Keratinocyte (primary cell): ENCODE data around the gene MAPRE2. TPM values are rescaled to one million over a fixed set of nuclear protein-coding genes. Genes with fewer than 3 reads are reported as not detected.

Experiments used
- DNase-seq: peaks from one replicate; pipeline ENCODE4 v3.0.0-alpha.2; 2011; ENCODE audit warnings: low read depth, missing footprints, low spot score
- FAIRE-seq: peaks from 2 replicates; lab custom pipeline; 2011; peaks lifted over from hg19 to GRCh38; lab: Jason Lieb, UNC
- H2AFZ ChIP-seq: 2 replicates; pipeline ENCODE4 v1.6.0; 2012; ENCODE audit warnings: low read length, control low read depth, inconsistent platforms; ENCODE audit not compliant: control insufficient read depth
- H3K27ac ChIP-seq: 2 replicates; pipeline ENCODE4 v1.5.1; 2011; ENCODE audit warnings: low read length; ENCODE audit not compliant: control insufficient read depth, insufficient read depth
- H3K27me3 ChIP-seq: 3 replicates; pipeline ENCODE4 v1.6.0; 2011; ENCODE audit warnings: low read length; ENCODE audit not compliant: control insufficient read depth, insufficient read depth; ENCODE audit errors: extremely low read depth
- H3K36me3 ChIP-seq, 2 experiments: 2 replicates in 1 of 2; 3 replicates in 1 of 2; pipeline ENCODE4 v1.5.1; 2011; ENCODE audit warnings: low read length in 2 of 2, mild to moderate bottlenecking in 1 of 2; ENCODE audit not compliant: control insufficient read depth in 2 of 2, insufficient read depth in 2 of 2; ENCODE audit errors: extremely low read depth in 1 of 2
- H3K4me1 ChIP-seq: 3 replicates; pipeline ENCODE4 v1.5.1; 2011; ENCODE audit warnings: low read length; ENCODE audit not compliant: control insufficient read depth, insufficient read depth; ENCODE audit errors: extremely low read depth
- H3K4me2 ChIP-seq: 3 replicates; pipeline ENCODE4 v1.6.0; 2011; ENCODE audit warnings: low read depth, low read length; ENCODE audit not compliant: control insufficient read depth, insufficient read depth; ENCODE audit errors: extremely low read depth
- H3K4me3 ChIP-seq, 3 experiments: fragments of 200-600 bp in 1 of 3; sonication (generic) in 1 of 3; 2 replicates in 2 of 3; 3 replicates in 1 of 3; pipeline ENCODE4 v1.5.1; 2011 to 2016; ENCODE audit warnings: low read length in 3 of 3, mild to moderate bottlenecking in 3 of 3, control low read depth in 2 of 3, inconsistent platforms in 1 of 3, low read depth in 1 of 3, mixed read lengths in 1 of 3, mixed run types in 1 of 3, moderate library complexity in 1 of 3; ENCODE audit not compliant: control insufficient read depth in 2 of 3, insufficient read depth in 2 of 3; ENCODE audit errors: extremely low read depth in 1 of 3
- H3K79me2 ChIP-seq: 2 replicates; pipeline ENCODE4 v1.6.0; 2012; ENCODE audit warnings: low read length; ENCODE audit not compliant: control insufficient read depth, insufficient read depth
- H3K9ac ChIP-seq: 3 replicates; pipeline ENCODE4 v1.6.0; 2011; ENCODE audit warnings: low read length; ENCODE audit not compliant: control insufficient read depth, insufficient read depth; ENCODE audit errors: extremely low read depth
- H3K9me1 ChIP-seq: 3 replicates; pipeline ENCODE4 v1.6.0; 2011; ENCODE audit warnings: low read length; ENCODE audit not compliant: control insufficient read depth, insufficient read depth; ENCODE audit errors: extremely low read depth
- H3K9me3 ChIP-seq: 2 replicates; pipeline ENCODE4 v1.5.1; 2012; ENCODE audit warnings: low read depth, low read length; ENCODE audit not compliant: control insufficient read depth
- H4K20me1 ChIP-seq: 3 replicates; pipeline ENCODE4 v1.6.0; 2011; ENCODE audit warnings: low read length; ENCODE audit not compliant: control insufficient read depth, insufficient read depth; ENCODE audit errors: extremely low read depth
- CTCF ChIP-seq, 3 experiments: IDR thresholded peaks in 1 of 3; conservative IDR thresholded peaks in 1 of 3; optimal IDR thresholded peaks in 1 of 3; 2 replicates in 2 of 3; 3 replicates in 1 of 3; pipeline versions ENCODE3 to v1.5.1; 2011; ENCODE audit warnings: low read length in 3 of 3, mild to moderate bottlenecking in 3 of 3, moderate library complexity in 2 of 3, control low read depth in 1 of 3, inconsistent platforms in 1 of 3; ENCODE audit not compliant: insufficient read depth in 2 of 3; ENCODE audit errors: extremely low read depth in 1 of 3
- EZH2 ChIP-seq: IDR thresholded peaks from one replicate; pipeline ENCODE4 v1.6.1; 2012; ENCODE audit warnings: inconsistent platforms, mild to moderate bottlenecking, low read length, moderate library complexity
- dilution Hi-C: fragments of 300-500 bp; cut with MboI; formaldehyde crosslinking; loops from one replicate; pipeline ENCODE4 v1.7.0; 2020; ENCODE audit warnings: low sequenced_read_pairs; ENCODE audit not compliant: extremely low pct_ligation_motif_present
- polyA plus RNA-seq, 5 experiments: library from polyadenylated mRNA; depleted of rRNA in 3 of 5; stranded (reverse) in 3 of 5; stranded (forward) in 1 of 5; unstranded in 1 of 5; fragments of >200 nt; gene quantifications; 1 replicate in 1 of 5; 2 replicates in 3 of 5; 3 replicates in 1 of 5; pipeline versions ENCODE4 v1.2.1 to v1.2.3, GENCODE V29; 2011 to 2012; ENCODE audit warnings: missing spikeins in 2 of 5, low read depth in 1 of 5, low replicate concordance in 1 of 5

Gene MAPRE2
- polyA plus RNA-seq, 1 donor (not counting 4 experiments of a cell fraction or from before 2014, with no cell fraction given): 14.2 TPM

- Histone ChIP-seq H3K9ac (no peak overlapping the region), H2AFZ (no peak overlapping the region), H3K4me1 (no peaks in the 10 kb centered on the region), H3K27ac (no peak overlapping the region), H3K36me3 (no peaks in the 10 kb centered on the region), H3K9me1 (no peaks in the 10 kb centered on the region), H3K4me2 (no peak overlapping the region), H3K9me3 (no peaks in the 10 kb centered on the region), H3K4me3 (no peak overlapping the region), H4K20me1 (no peaks in the 10 kb centered on the region), H3K79me2 (no peaks in the 10 kb centered on the region), H3K27me3 (no peaks in the 10 kb centered on the region)
- no peak for DNase-seq
- dilution Hi-C loops: no loop called here
- no peak for FAIRE-seq
- no peak for TF ChIP-seq EZH2
- TF ChIP-seq CTCF (optimal IDR thresholded peaks at IDR 0.05 in 1 of 3, IDR thresholded peaks at IDR 0.05 in 1 of 3, conservative IDR thresholded peaks at IDR 0.05 in 1 of 3; ENCODE audit: extremely low read depth in 1 of 3, insufficient read depth in 2 of 3, low read length in 3 of 3): no peak
These were observed 30.2 kb upstream of the MAPRE2 start for GRCh38 chr18:35010993-35011392.

GRCh38 chr18:35019933-35020332, 21.3 kb upstream of the MAPRE2 start:
- DNase-seq (no peak), FAIRE-seq (no peak)
- Histone ChIP-seq H3K4me3 (no peak overlapping the region), H3K79me2 (no peaks in the 10 kb centered on the region), H3K36me3 (no peaks in the 10 kb centered on the region), H3K9ac (no peak overlapping the region), H3K9me1 (no peaks in the 10 kb centered on the region), H3K4me1 (no peaks in the 10 kb centered on the region), H4K20me1 (no peaks in the 10 kb centered on the region), H3K27ac (no peak overlapping the region), H2AFZ (no peak overlapping the region), H3K4me2 (no peak overlapping the region), H3K27me3 (no peaks in the 10 kb centered on the region), H3K9me3 (no peaks in the 10 kb centered on the region)
- dilution Hi-C loops: no loop called here
- TF ChIP-seq EZH2: no peak
- TF ChIP-seq CTCF (optimal IDR thresholded peaks at IDR 0.05 in 1 of 3, IDR thresholded peaks at IDR 0.05 in 1 of 3, conservative IDR thresholded peaks at IDR 0.05 in 1 of 3; ENCODE audit: extremely low read depth in 1 of 3, insufficient read depth in 2 of 3, low read length in 3 of 3): no peak
